Transverse colon (tissue), 4 donors: ENCODE results near the gene PNLIPRP2. TPM values are rescaled to one million over a fixed set of nuclear protein-coding genes. Genes with fewer than 3 reads are reported as not detected.

ENCODE experiments used
- DNase-seq: peaks from one replicate; pipeline ENCODE4 v3.0.0-alpha.2; 2019
- H3K27ac ChIP-seq, 4 donors: fragments of 200-600 bp; sonication (generic); 2 replicates each; pipeline ENCODE4 v1.5.1; 2016 to 2018; ENCODE audit warnings: inconsistent platforms in 4 of 4
- H3K27me3 ChIP-seq: fragments of 200-600 bp; sonication (generic); 2 replicates; pipeline ENCODE4 v1.5.1; 2017; ENCODE audit warnings: inconsistent platforms
- H3K36me3 ChIP-seq, 4 donors: fragments of 200-600 bp; sonication (generic); 2 replicates each; pipeline ENCODE4 v1.5.1; 2017 to 2019; ENCODE audit warnings: inconsistent platforms in 4 of 4
- H3K4me1 ChIP-seq, 4 donors: fragments of 200-600 bp; sonication (generic); 2 replicates each; pipeline ENCODE4 v1.5.1; 2017 to 2020; ENCODE audit warnings: inconsistent platforms in 4 of 4
- H3K4me3 ChIP-seq, 4 donors: fragments of 200-600 bp; sonication (generic); 1 replicate in 1 of 4; 2 replicates in 3 of 4; pipeline versions ENCODE4 v1.5.1 to v1.6.1; 2017 to 2019; ENCODE audit warnings: inconsistent platforms in 4 of 4
- H3K9me3 ChIP-seq, 2 donors: fragments of 200-600 bp; sonication (generic); 2 replicates each; pipeline ENCODE4 v1.5.1; 2017 to 2019; ENCODE audit warnings: inconsistent platforms in 2 of 2
- CTCF ChIP-seq, 5 experiments: fragments of 200-600 bp in 3 of 5; fragments of 450-650 bp in 2 of 5; sonication (generic) in 3 of 5; IDR thresholded peaks; 1 replicate in 2 of 5; 2 replicates in 3 of 5; pipeline ENCODE4 v1.5.1; 2016 to 2017; ENCODE audit warnings: antibody characterized with exemption in 5 of 5, inconsistent platforms in 3 of 5, mild to moderate bottlenecking in 2 of 5, moderate library complexity in 1 of 5
- EP300 ChIP-seq: sonication (generic); formaldehyde crosslinking; IDR thresholded peaks from one replicate; pipeline ENCODE4 v1.6.1; 2017; ENCODE audit warnings: antibody characterized with exemption, low read depth
- POLR2A ChIP-seq: fragments of 450-650 bp; IDR thresholded peaks from one replicate; pipeline ENCODE4 v1.6.1; 2016; ENCODE audit warnings: antibody characterized with exemption, mild to moderate bottlenecking, moderate library complexity
- POLR2AphosphoS5 ChIP-seq, 3 donors: sonication (generic); formaldehyde crosslinking; IDR thresholded peaks; one replicate each; pipeline ENCODE4 v1.6.1; 2016; ENCODE audit warnings: antibody characterized with exemption in 3 of 3
- WGBS, 2 donors: methylation state at CpG; one replicate each; pipeline ENCODE4 v1.1.5; 2018; ENCODE audit warnings: low coverage in 1 of 2; 5-methylcytosine and 5-hydroxymethylcytosine counted together
- in situ Hi-C, 4 donors: fragments of 200-750 bp; cut with MboI; loops; one replicate each; pipeline versions ENCODE4 v1.15.0 to v1.15.1; 2017; ENCODE audit warnings: low sequenced_read_pairs in 3 of 4, low pct_ligation_motif_present in 1 of 4, low pct_unique_long_range_greater_than_20kb in 1 of 4
- intact Hi-C: fragments of 100-400 bp; cut with DNase I; formaldehyde crosslinking; loops from one replicate; pipeline ENCODE4 v1.15.1; 2023; ENCODE audit warnings: low total_unique reads
- total RNA-seq, 4 donors: library from RNA; depleted of rRNA; stranded (reverse); fragments of >200 nt; gene quantifications; one replicate each; pipeline ENCODE4 v1.1.0, GENCODE V29; 2016

Gene PNLIPRP2
- total RNA-seq, 4 donors from 2014 or later, result 0.32 to 4.2 TPM; not detected in 2

- no peak for TF ChIP-seq CTCF (IDR thresholded peaks at IDR 0.05)
- TF ChIP-seq POLR2A, result no peak
- TF ChIP-seq POLR2AphosphoS5 (IDR thresholded peaks at IDR 0.05), result no peak
- TF ChIP-seq EP300, result no peak
- intact Hi-C loops, result no loop called here
- WGBS, 2 donors, result 95 to 96% methylated on average over 8 of the region's 8 CpGs
- in situ Hi-C loops, result no loop called here
- Histone ChIP-seq H3K27me3 (no peaks in the 10 kb centered on the region), H3K27ac (no peak overlapping the region), H3K4me1 (no peaks in the 10 kb centered on the region), H3K4me3 (no peak overlapping the region), H3K9me3 (no peaks in the 10 kb centered on the region), H3K36me3 (no peaks in the 10 kb centered on the region)
- DNase-seq, result no peak
Measured at GRCh38 chr10:116633216-116633600, 12.5 kb downstream of the PNLIPRP2 start.

- intact Hi-C loops, result no loop called here
- Histone ChIP-seq H3K27me3 (no peaks in the 10 kb centered on the region), H3K4me1 (no peaks in the 10 kb centered on the region), H3K36me3 (no peaks in the 10 kb centered on the region), H3K9me3 (no peaks in the 10 kb centered on the region), H3K27ac (no peak overlapping the region), H3K4me3 (no peak overlapping the region)
- WGBS, 2 donors, result 80 to 93% methylated on average over 7 to 11 of the region's 11 CpGs
- DNase-seq, result no peak
- in situ Hi-C loops, result no loop called here
- no peak for TF ChIP-seq CTCF (IDR thresholded peaks at IDR 0.05)
- no peak for TF ChIP-seq POLR2AphosphoS5 (IDR thresholded peaks at IDR 0.05)
- no peak for TF ChIP-seq EP300
- no peak for TF ChIP-seq POLR2A
Measured at GRCh38 chr10:116634126-116634975, 13.6 kb downstream of the PNLIPRP2 start.

- H3K4me1 ChIP-seq, result no peaks in the 10 kb centered on the region
- H3K27me3 ChIP-seq, result no peaks in the 10 kb centered on the region
- in situ Hi-C loops, result no loop called here
- H3K36me3 ChIP-seq, result no peaks in the 10 kb centered on the region
- no peak overlapping the region for H3K4me3 ChIP-seq
- no peak overlapping the region for H3K27ac ChIP-seq
- TF ChIP-seq POLR2A (no peak), CTCF (IDR thresholded peaks at IDR 0.05) (no peak), EP300 (no peak), POLR2AphosphoS5 (IDR thresholded peaks at IDR 0.05) (no peak)
- intact Hi-C loops, result no loop called here
- H3K9me3 ChIP-seq, result no peaks in the 10 kb centered on the region
- no peak for DNase-seq
Measured at GRCh38 chr10:116636385-116636784, 15.6 kb downstream of the PNLIPRP2 start.

- H3K4me1 ChIP-seq, result no peaks in the 10 kb centered on the region
- H3K4me3 ChIP-seq, result no peak overlapping the region
- TF ChIP-seq CTCF (IDR thresholded peaks at IDR 0.05) (no peak), EP300 (no peak), POLR2AphosphoS5 (IDR thresholded peaks at IDR 0.05) (no peak), POLR2A (no peak)
- no peak overlapping the region for H3K27ac ChIP-seq
- in situ Hi-C loops, result no loop called here
- no peaks in the 10 kb centered on the region for H3K36me3 ChIP-seq
- WGBS, 2 donors, result 47 to 67% methylated on average over 1 to 2 of the region's 2 CpGs
- DNase-seq, result no peak
- H3K9me3 ChIP-seq, result no peaks in the 10 kb centered on the region
- intact Hi-C loops, result no loop called here
- no peaks in the 10 kb centered on the region for H3K27me3 ChIP-seq
Measured at GRCh38 chr10:116636976-116637375, 16.2 kb downstream of the PNLIPRP2 start.
